K562 (cell line): ENCODE results near the gene SETD3. TPM values are rescaled to one million over a fixed set of nuclear protein-coding genes. Genes with fewer than 3 reads are reported as not detected.

ENCODE experiments used
- CREM ChIP-seq: IDR thresholded peaks from 2 replicates; pipeline ENCODE4 v1.6.1; 2014; ENCODE audit warnings: antibody characterized with exemption, low read depth
- HDAC2 ChIP-seq: fragments of 450-650 bp; IDR thresholded peaks from 2 replicates; pipeline ENCODE4 v1.6.1; 2016; ENCODE audit warnings: mild to moderate bottlenecking
- HLTF ChIP-seq: fragments of 450-650 bp; IDR thresholded peaks from 2 replicates; pipeline ENCODE4 v1.6.1; 2016
- KHSRP ChIP-seq: fragments of 450-650 bp; IDR thresholded peaks from 2 replicates; pipeline ENCODE4 v1.6.1; 2017
- L3MBTL2 ChIP-seq: fragments of 450-650 bp; IDR thresholded peaks from 2 replicates; pipeline ENCODE4 v1.6.1; 2016; ENCODE audit warnings: mild to moderate bottlenecking, moderate library complexity
- MBD2 ChIP-seq: sonication (generic); IDR thresholded peaks from 2 replicates; pipeline ENCODE4 v1.6.1; 2016; ENCODE audit warnings: low read depth, borderline replicate concordance
- NCOA4 ChIP-seq: fragments of 450-650 bp; IDR thresholded peaks from 2 replicates; pipeline ENCODE4 v1.6.1; 2018; ENCODE audit warnings: mild to moderate bottlenecking; ENCODE audit not compliant: partially characterized antibody
- NCOR1 ChIP-seq: fragments of 450-650 bp; IDR thresholded peaks from 2 replicates; pipeline ENCODE4 v1.6.1; 2016; ENCODE audit warnings: mild to moderate bottlenecking, moderate library complexity
- NR1H2 ChIP-seq: sonication (generic); formaldehyde crosslinking; IDR thresholded peaks from 2 replicates; pipeline ENCODE4 v1.4.0; 2020; ENCODE audit warnings: mild to moderate bottlenecking, missing genetic modification reagents
- PHF8 ChIP-seq: fragments of 200-600 bp; sonication (generic); IDR thresholded peaks from 2 replicates; pipeline ENCODE4 v1.6.1; 2012; ENCODE audit warnings: mixed run types, mild to moderate bottlenecking, inconsistent platforms, low read length, moderate library complexity, borderline replicate concordance
- POLR2G ChIP-seq: fragments of 200-400 bp; formaldehyde crosslinking; IDR thresholded peaks from 2 replicates; pipeline ENCODE4 v1.6.1; 2017; ENCODE audit warnings: low read depth, mild to moderate bottlenecking, antibody characterized with exemption, low read length, moderate library complexity
- SAP30 ChIP-seq: fragments of 200-600 bp; sonication (generic); IDR thresholded peaks from 2 replicates; pipeline ENCODE4 v1.6.1; 2012; ENCODE audit warnings: borderline replicate concordance, low read depth, mild to moderate bottlenecking, moderate library complexity, low read length, control low read depth, inconsistent platforms; ENCODE audit not compliant: insufficient read depth, poor library complexity, severe bottlenecking
- SPI1 ChIP-seq: IDR thresholded peaks from 2 replicates; pipeline ENCODE4 v1.6.1; 2011; ENCODE audit warnings: low read depth, low read length, control low read depth, borderline replicate concordance
- TCF7 ChIP-seq: sonication (generic); IDR thresholded peaks from 2 replicates; pipeline ENCODE4 v1.6.1; 2016; ENCODE audit warnings: antibody characterized with exemption, borderline replicate concordance
- TEAD2 ChIP-seq: fragments of 450-650 bp; IDR thresholded peaks from 2 replicates; pipeline ENCODE4 v1.6.1; 2016; ENCODE audit warnings: missing genetic modification characterization, control low read depth, missing compliant biosample characterization
- ZBTB2 ChIP-seq: fragments of 450-650 bp; IDR thresholded peaks from 2 replicates; pipeline ENCODE4 v1.6.1; 2016; ENCODE audit warnings: antibody characterized with exemption
- ZBTB33 ChIP-seq: sonication (generic); formaldehyde crosslinking; IDR thresholded peaks from 2 replicates; pipeline ENCODE4 v1.8.1; 2023; ENCODE audit warnings: mild to moderate bottlenecking, missing genetic modification reagents
- ZFPM2 ChIP-seq: fragments of 250-450 bp; sonication (Bioruptor Pico); IDR thresholded peaks from 2 replicates; pipeline ENCODE4 v1.5.1; 2022; ENCODE audit warnings: mild to moderate bottlenecking
- ZNF143 ChIP-seq: sonication (generic); formaldehyde crosslinking; IDR thresholded peaks from 2 replicates; pipeline ENCODE4 v1.9.0; 2022; ENCODE audit warnings: mild to moderate bottlenecking, missing genetic modification reagents
- ZNF311 ChIP-seq: fragments of 250-450 bp; sonication (Bioruptor Pico); IDR thresholded peaks from 2 replicates; pipeline ENCODE4 v1.4.0; 2020; ENCODE audit warnings: mild to moderate bottlenecking, moderate library complexity
- ZNF551 ChIP-seq: fragments of 250-450 bp; sonication (Bioruptor Pico); IDR thresholded peaks from 2 replicates; pipeline ENCODE4 v1.5.0; 2021; ENCODE audit warnings: mild to moderate bottlenecking, moderate library complexity
- ZNF561 ChIP-seq: fragments of 450-650 bp; formaldehyde crosslinking; conservative IDR thresholded peaks from 2 replicates; pipeline ENCODE4 v1.4.0; 2020; ENCODE audit warnings: mild to moderate bottlenecking, moderate library complexity
- polyA plus RNA-seq, 8 experiments: library from polyadenylated mRNA; depleted of rRNA in 4 of 8; stranded (reverse) in 5 of 8; unstranded in 3 of 8; fragments of >200 nt; fragmentation: Nextera tagmentation in 2 of 8; fragmentation: Illumina TruSeq in 1 of 8; extraction: Ambion mirVana in 2 of 8; extraction: Trizol in 1 of 8; gene quantifications; 2 replicates each; pipeline versions ENCODE4 v1.2.1 to v1.2.3, GENCODE V29; 2011 to 2014; ENCODE audit warnings: inconsistent platforms in 1 of 8, missing spikeins in 1 of 8
- total RNA-seq, 7 experiments: library from RNA; depleted of rRNA in 6 of 7; stranded (reverse); fragments of >200 nt in 6 of 7; fragmentation: Illumina TruSeq in 2 of 7; extraction: Trizol in 2 of 7; gene quantifications; 2 replicates each; pipeline versions ENCODE4 v1.2.1 to v1.2.3, GENCODE V29; 2011 to 2021; ENCODE audit warnings: low replicate concordance in 1 of 7
- TF ChIP-seq, protein P1 (sequence below): fragments of 450-650 bp; IDR thresholded peaks from 2 replicates; pipeline ENCODE4 v1.6.1; 2017; ENCODE audit warnings: antibody characterized with exemption, mild to moderate bottlenecking

Gene SETD3
- total and polyA plus RNA-seq, 9 of the 15 experiments (the other 6 are each of a cell fraction or from before 2014, with no cell fraction given): 8.5 to 35.9 (median 26.5) TPM

- TF ChIP-seq MBD2 (peak; percentile 78), ZNF311 (CRISPR knock-in tag) (no peak), ZBTB33 (CRISPR knock-in tag) (no peak), POLR2G (peak; percentile 57), ZNF143 (CRISPR knock-in tag) (no peak), ZNF551 (CRISPR knock-in tag) (no peak), PHF8 (peak; percentile 51; the same call in 1 of the 2 replicates), TEAD2 (tag) (no peak), SAP30 (no peak), TCF7 (no peak), HLTF (no peak), ZBTB2 (no peak), L3MBTL2 (peak; percentile 98), NCOA4 (no peak), HDAC2 (no peak), SPI1 (peak; percentile 43; the same call in 1 of the 2 replicates), ZFPM2 (no peak), NCOR1 (no peak), NR1H2 (CRISPR knock-in tag) (no peak), ZNF561 (CRISPR knock-in tag) (no peak), KHSRP (no peak), CREM (0 out of 2 replicates have a peak, but pooled peaks have one; percentile 7)
- TF ChIP-seq, protein P1, sequence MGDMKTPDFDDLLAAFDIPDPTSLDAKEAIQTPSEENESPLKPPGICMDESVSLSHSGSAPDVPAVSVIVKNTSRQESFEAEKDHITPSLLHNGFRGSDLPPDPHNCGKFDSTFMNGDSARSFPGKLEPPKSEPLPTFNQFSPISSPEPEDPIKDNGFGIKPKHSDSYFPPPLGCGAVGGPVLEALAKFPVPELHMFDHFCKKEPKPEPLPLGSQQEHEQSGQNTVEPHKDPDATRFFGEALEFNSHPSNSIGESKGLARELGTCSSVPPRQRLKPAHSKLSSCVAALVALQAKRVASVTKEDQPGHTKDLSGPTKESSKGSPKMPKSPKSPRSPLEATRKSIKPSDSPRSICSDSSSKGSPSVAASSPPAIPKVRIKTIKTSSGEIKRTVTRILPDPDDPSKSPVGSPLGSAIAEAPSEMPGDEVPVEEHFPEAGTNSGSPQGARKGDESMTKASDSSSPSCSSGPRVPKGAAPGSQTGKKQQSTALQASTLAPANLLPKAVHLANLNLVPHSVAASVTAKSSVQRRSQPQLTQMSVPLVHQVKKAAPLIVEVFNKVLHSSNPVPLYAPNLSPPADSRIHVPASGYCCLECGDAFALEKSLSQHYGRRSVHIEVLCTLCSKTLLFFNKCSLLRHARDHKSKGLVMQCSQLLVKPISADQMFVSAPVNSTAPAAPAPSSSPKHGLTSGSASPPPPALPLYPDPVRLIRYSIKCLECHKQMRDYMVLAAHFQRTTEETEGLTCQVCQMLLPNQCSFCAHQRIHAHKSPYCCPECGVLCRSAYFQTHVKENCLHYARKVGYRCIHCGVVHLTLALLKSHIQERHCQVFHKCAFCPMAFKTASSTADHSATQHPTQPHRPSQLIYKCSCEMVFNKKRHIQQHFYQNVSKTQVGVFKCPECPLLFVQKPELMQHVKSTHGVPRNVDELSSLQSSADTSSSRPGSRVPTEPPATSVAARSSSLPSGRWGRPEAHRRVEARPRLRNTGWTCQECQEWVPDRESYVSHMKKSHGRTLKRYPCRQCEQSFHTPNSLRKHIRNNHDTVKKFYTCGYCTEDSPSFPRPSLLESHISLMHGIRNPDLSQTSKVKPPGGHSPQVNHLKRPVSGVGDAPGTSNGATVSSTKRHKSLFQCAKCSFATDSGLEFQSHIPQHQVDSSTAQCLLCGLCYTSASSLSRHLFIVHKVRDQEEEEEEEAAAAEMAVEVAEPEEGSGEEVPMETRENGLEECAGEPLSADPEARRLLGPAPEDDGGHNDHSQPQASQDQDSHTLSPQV: no peak
Measured at GRCh38 chr14:99360774-99361595, 119.7 kb downstream of the SETD3 start (continued).
